H1 (cell line): ENCODE data around the gene CEACAM16. TPM values are rescaled to one million over a fixed set of nuclear protein-coding genes. Genes with fewer than 3 reads are reported as not detected.

Experiments used
- BACH1 ChIP-seq: IDR thresholded peaks from 2 replicates; pipeline ENCODE4 v1.6.1; 2012; ENCODE audit warnings: low read length, improper control_type of control experiment
- CHD7 ChIP-seq: fragments of 300-600 bp; sonication (generic); IDR thresholded peaks from 2 replicates; pipeline ENCODE4 v1.7.1; 2012; ENCODE audit warnings: low read length, moderate library complexity, mild to moderate bottlenecking, inconsistent platforms; ENCODE audit not compliant: insufficient replicate concordance
- CTCF ChIP-seq, 3 experiments: IDR thresholded peaks; 1 replicate in 2 of 3; 2 replicates in 1 of 3; pipeline versions ENCODE4 v1.5.1 to v1.6.1; 2011; ENCODE audit warnings: low read length in 3 of 3, mild to moderate bottlenecking in 3 of 3, inconsistent platforms in 2 of 3, low read depth in 1 of 3, moderate library complexity in 1 of 3; ENCODE audit not compliant: insufficient read depth in 1 of 3; ENCODE audit errors: control extremely low read depth in 1 of 3
- EZH2 ChIP-seq: fragments of 200-600 bp; sonication (generic); IDR thresholded peaks from 2 replicates; pipeline ENCODE4 v1.7.1; 2012; ENCODE audit warnings: low read depth, mild to moderate bottlenecking, moderate library complexity, low read length, inconsistent platforms; ENCODE audit not compliant: severe bottlenecking
- GABPA ChIP-seq: IDR thresholded peaks from 2 replicates; pipeline ENCODE4 v1.6.1; 2011; ENCODE audit warnings: mild to moderate bottlenecking, low read length, moderate library complexity, borderline replicate concordance; ENCODE audit not compliant: insufficient read depth
- KDM5A ChIP-seq: fragments of 200-600 bp; IDR thresholded peaks from 2 replicates; pipeline ENCODE4 v1.7.1; 2012; ENCODE audit warnings: mild to moderate bottlenecking, low read length, inconsistent platforms, mixed read lengths
- MAFK ChIP-seq: IDR thresholded peaks from 2 replicates; pipeline ENCODE4 v1.6.1; 2012; ENCODE audit warnings: low read depth, mild to moderate bottlenecking, improper control_type of control experiment, low read length
- SIX5 ChIP-seq: IDR thresholded peaks from 2 replicates; pipeline ENCODE4 v1.6.1; 2011; ENCODE audit warnings: mild to moderate bottlenecking, low read depth, low read length
- TAF7 ChIP-seq: optimal IDR thresholded peaks from 2 replicates; pipeline ENCODE3; 2011; ENCODE audit warnings: low read depth, mild to moderate bottlenecking, inconsistent platforms, low read length, moderate library complexity, borderline replicate concordance
- polyA plus RNA-seq, 7 experiments: library from polyadenylated mRNA; depleted of rRNA in 3 of 7; stranded (reverse) in 5 of 7; unstranded in 2 of 7; fragments of >200 nt in 5 of 7; fragments of 200-250 nt in 2 of 7; gene quantifications; 1 replicate in 5 of 7; 2 replicates in 1 of 7; 4 replicates in 1 of 7; pipeline versions ENCODE4 v1.2.1 to v1.2.3, GENCODE V29; 2011 to 2013; ENCODE audit warnings: missing spikeins in 2 of 7, mixed read lengths in 2 of 7
- total RNA-seq: library from RNA; stranded (reverse); fragmentation: NEBNext Ultra II Directional; extraction: Animal tissue kit (Norgen Biotek cat#: 25700); gene quantifications from 2 replicates; pipeline ENCODE4 v1.2.1, GENCODE V29; 2021

CEACAM16 gene
- total and polyA plus RNA-seq, 2 of the 8 experiments (the other 6 are each of a cell fraction or from before 2014, with no cell fraction given) = not detected

GRCh38 chr19:44725684-44726083, 26.7 kb downstream of the CEACAM16 start (continued):
- TF ChIP-seq CHD7 (no peak), TAF7 (no peak), EZH2 (no peak), SIX5 (no peak), BACH1 (no peak), CTCF (IDR thresholded peaks at IDR 0.05; ENCODE audit: control extremely low read depth in 1 of 3, insufficient read depth in 1 of 3, low read depth in 1 of 3, low read length in 3 of 3) (no peak), KDM5A (no peak), MAFK (no peak), GABPA (no peak)
